IPS-NIHi7 (cell line): ENCODE results near the gene ARMH3.
"Not testable (repeated sequence)": the region's sequence is repeated elsewhere in the genome, so short reads cannot be mapped to it uniquely, and the experiment has no call there.

Source experiments
- DNase-seq: peaks from one replicate; pipeline ENCODE4 v3.0.0; 2012; ENCODE audit warnings: mixed read lengths; ENCODE audit errors: extremely low spot score

Gene ARMH3, protein sequence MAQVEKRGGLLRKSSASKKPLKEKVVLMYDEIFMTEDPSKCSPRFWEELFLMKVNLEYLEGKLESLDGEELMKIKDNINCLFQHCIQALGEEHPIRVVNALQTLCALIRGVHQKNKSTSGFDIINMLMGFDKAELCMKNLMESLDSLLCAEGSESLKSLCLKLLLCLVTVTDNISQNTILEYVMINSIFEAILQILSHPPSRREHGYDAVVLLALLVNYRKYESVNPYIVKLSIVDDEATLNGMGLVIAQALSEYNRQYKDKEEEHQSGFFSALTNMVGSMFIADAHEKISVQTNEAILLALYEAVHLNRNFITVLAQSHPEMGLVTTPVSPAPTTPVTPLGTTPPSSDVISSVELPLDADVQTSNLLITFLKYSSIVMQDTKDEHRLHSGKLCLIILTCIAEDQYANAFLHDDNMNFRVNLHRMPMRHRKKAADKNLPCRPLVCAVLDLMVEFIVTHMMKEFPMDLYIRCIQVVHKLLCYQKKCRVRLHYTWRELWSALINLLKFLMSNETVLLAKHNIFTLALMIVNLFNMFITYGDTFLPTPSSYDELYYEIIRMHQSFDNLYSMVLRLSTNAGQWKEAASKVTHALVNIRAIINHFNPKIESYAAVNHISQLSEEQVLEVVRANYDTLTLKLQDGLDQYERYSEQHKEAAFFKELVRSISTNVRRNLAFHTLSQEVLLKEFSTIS

DNA sequence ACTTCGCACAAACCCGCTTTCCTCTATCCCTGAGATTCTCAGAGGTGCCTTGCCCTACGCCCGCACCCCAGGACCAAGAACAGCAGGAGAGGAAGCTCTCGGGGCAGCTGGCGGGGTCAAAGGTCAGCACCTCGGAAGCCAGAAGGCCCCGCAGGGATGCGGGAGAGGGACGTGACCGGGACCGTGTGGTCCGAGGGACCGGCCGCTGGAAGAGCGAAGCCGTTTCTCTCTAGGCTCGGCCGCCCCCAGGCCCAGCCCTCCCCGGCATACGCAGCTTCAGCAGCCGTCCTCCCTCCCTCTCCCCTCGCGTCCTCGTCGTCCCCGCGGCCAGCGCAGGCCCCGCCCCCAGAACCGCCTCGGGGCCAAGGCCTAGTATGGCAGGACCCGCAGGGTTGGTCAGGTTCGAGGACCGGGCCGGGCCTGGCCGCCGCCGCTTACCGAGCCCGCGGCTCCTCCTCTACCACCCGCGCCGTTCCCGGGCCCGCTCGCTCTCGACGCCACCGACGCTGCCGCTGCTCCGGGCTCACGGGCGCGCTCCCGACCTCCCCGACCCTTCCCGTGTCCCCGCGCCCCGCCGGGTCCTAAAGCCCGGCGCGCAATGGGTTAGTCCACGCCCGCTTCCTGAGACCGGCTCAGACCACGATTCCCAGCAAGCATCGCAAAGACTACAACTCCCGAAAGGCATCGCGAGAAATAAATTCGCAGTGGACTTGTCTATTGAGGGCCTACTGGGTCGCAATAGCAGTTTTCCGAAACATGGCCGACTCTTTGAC is at the start of gene ARMH3:
Gene ARMH3 (minus strand): TSS at position 527 of the 773 bp plus-strand sequence. CDS start 16,059 bp downstream, outside the sequence.
- peak; percentile 98 for DNase-seq

DNA sequence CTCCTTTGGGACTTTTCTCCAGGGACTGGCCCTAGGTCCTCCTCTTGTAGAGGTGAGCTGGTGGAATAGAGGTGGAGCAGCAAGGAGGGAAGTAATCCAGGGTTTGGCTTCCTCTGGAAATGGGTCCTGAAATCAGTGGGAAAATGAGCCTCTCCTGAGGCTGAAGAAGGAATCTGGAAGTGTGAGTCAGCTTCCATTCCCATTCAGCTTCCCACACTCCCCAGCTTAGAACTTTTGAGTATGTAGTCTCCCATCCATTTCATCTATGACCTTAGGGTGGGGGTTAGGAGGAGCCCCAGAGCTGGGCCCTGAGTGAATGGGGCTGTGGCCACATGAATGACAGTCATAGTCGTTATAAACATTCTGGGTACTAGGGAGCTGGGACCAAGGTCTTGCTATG is 46.4 kb upstream of the ARMH3 start:
- DNase-seq = no peak

DNA sequence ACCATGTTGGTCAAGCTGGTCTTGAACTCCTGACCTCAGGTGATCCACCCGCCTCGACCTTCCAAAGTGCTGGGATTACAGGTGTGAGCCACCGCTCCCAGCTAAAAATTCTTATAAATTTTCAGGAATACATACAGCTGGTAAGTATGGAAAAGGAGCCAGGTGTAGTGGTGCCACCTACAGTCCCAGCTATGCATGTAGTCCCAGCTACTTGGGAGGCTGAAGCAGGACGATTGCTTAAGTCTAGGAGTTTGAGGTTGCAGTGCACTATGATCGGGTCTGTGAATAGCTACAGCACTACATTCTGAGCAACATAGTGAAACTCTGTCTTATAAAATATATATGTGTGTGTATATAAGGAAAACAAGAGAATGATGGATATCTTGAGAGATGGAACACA is 45.2 kb upstream of the ARMH3 start:
- DNase-seq = no peak

DNA sequence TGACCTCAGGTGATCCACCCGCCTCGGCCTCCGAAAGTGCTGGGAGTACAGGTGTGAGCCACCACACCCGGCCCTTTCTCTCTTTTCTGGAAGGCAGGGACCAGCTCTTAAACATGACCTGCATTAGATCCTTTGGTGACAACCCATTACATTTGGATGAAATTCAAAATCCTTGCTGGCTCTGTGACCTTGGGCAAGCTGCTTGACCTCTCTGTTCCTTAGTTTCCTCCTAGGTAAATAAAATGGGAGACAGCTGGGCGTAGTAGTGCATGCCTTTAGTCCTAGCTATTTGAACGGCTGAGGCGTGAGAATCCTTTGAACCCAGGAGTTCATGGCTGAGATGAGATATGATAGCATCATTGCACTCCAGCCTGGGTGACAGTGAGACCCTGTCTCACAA is 40.5 kb upstream of the ARMH3 start:
- no peak for DNase-seq

DNA sequence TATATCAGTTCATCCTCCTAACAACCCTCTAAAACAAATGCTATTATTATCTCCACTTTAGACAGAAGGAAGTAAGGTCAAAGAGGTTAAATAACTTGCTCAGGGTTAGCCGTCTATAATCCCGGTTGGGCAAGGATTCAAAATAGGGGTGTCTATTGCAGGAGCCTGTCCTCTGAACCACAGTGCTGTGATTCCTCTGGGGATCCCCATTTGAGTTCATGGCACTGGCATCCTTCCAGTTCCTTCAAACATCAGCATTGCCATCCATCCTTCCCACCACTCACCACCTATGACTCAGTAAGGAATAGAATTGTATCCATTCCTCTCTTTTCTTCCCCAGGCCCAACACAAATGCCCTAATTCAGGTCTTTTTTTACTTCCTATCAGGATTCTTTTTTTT is 34.8 kb upstream of the ARMH3 start:
- DNase-seq = no peak

DNA sequence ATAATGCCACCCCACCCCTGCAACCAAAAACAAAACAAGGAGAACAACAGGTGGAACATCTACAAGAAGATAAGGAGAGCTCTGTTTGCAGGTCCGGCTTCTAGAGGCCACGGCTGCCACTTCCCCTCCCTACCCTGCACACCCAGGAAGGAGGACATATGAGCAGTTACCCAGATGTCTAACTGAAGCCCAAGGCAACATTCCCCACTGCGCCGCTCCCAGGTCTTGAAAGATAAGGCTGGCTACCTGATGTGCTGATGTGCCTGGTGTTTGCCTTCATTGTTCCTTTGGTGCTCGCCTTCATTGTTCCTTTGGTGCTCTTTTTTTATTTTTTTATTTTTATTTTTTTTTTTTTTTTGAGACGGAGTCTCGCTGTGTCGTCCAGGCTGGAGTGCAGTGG is 30.2 kb upstream of the ARMH3 start:
- DNase-seq = no peak

DNA sequence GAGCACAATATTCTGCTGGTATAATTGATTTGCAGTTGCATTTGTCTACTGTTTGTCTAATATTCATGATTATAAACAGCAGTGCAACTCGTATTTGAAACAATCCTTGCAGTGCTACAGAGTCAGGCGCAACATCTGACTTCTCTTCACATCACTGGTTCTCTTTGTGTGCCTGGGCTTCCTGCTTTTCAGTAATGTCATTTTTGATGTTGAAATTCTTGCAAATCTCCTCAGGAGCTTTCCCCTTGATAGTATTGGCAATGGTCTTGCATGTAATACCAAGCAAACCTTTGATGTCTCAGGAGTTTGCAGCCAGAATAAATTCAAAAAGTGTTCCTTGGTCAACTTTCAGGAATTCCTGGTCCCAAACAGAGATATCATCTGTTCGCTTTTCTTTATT is 29.4 kb upstream of the ARMH3 start:
- DNase-seq = no peak

DNA sequence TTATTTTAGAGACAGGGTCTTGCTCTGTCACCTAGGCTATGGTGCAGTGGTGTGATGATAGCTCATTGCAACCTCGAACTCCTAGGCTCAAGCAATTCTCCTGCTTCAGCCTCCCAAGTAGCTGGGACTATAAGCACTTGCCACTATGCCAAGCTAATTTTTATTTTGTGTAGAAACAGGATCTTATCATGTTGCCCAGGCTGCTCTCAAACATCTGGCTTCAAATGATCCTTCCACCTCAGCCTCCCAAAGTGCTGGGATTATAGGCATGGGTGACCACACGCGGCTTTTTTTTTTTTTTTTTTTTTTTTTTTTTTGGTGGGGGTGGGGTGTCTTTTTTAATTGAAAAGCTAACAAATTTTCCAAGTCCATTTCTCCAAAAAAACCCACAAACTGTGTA is 27.6 kb upstream of the ARMH3 start:
- DNase-seq = no peak

DNA sequence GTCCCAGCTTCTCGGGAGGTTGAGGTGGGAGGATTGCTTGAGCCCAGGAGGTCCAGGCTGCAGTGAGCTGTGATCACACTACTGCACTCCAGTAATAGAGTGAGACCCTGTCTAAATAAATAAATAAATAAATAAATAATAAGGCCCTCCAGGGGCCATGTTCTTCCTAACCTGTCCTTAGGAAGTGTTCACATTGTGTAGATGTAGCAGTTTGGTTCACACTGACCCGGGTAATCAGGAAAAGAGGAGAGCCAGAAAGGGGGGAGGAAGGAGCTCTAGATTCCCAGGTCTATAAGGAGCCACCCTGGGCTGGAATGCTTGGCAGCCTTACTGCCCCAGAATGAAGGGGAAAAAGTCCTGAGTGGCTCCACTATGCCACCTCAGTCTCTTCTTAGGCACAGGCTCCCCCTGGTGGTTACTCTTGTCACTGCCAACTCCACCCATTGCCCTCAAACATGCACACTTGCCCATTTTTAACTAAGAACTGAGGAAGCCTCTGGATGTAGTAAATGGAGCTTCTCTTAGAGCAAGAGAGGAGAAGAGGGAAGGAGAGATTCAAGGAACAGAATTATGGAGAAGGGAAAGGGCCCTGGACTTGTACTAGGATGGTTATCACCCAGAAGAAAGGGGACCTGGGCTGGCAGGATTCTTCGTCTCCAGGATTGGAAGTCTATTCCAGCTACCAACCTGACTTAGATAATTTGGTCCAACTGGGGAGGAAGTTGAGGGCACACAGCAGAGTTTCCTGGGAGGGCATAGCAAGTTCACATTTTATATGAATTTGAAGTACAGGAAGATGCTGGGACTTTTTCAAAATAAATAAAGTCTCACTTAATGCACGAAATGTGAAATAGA is 16.9 kb upstream of the ARMH3 start:
- peak; percentile 86 for DNase-seq

DNA sequence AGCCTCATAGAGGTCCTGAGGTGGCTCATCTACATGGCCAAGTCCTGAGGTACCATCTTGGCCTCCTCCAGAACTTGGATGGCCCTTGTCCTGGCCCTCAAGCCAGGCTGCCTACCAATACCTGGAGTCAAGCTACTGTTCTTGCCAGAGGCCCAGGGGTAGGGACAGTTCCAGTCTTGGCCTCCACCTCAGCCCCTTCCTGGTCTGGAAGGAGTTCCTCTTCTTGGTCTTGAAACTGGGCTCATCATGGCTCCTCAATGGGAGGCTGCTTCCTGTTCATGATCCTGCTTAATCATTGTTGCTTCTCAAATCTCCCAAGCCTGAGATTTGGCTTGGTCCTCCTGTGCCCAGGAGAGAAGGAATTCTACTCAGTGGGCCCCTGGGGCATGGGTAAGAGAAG is 13.1 kb upstream of the ARMH3 start:
- no peak for DNase-seq

DNA sequence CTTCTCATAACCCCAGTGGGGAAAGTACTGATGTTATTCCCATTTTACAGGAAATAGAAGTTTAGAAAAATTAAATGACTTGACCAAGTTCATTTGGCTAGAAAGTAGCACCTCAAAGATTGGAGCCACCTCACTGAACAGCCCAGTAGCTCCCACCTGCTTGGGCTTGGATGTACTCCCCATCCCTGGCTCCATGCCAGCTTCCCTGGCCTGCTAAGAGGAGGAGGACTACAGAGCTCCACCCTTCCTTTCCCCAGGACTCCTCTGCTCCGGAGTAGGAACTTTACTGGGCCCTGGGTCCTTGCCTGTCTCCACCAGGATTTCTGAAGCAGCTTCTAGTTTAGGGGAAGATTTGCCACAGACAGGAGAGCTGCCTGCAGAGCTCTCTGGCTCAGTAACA is 12.2 kb upstream of the ARMH3 start:
- DNase-seq = no peak

DNA sequence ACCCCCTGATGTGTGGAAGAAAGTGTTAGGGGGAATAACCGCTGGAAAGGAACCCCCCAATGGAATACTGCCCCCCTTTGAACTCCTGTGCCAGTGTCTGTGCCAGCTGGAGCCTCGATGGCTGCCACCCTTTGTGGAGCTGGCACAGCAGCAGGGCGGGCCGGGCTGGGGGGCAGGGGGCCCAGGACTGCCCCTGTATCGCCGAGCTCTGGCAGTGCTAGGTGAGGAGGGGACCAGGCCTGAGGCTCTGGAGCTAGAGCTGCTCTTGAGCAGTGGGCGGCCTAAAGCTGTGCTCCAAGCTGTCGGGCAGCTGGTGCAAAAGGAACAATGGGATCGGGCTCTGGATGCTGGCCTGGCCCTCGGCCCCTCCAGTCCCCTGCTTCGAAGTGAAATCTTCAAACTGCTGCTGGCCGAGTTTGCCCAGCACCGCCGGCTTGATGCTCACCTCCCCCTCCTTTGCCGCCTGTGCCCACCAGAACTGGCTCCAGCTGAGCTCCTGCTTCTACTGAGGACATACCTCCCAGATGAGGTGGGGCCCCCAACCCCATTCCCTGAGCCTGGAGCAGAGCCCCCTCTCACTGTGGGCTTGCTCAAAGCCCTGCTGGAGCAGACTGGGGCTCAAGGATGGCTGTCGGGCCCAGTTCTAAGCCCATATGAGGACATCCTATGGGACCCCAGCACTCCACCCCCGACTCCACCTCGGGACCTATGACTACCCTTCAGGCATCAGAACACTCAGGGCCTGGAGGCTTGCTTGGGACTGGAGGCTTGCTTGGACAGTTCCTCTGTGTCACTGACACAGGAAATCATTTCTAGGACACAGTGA is 11.3 kb upstream of the ARMH3 start:
- DNase-seq = no peak

DNA sequence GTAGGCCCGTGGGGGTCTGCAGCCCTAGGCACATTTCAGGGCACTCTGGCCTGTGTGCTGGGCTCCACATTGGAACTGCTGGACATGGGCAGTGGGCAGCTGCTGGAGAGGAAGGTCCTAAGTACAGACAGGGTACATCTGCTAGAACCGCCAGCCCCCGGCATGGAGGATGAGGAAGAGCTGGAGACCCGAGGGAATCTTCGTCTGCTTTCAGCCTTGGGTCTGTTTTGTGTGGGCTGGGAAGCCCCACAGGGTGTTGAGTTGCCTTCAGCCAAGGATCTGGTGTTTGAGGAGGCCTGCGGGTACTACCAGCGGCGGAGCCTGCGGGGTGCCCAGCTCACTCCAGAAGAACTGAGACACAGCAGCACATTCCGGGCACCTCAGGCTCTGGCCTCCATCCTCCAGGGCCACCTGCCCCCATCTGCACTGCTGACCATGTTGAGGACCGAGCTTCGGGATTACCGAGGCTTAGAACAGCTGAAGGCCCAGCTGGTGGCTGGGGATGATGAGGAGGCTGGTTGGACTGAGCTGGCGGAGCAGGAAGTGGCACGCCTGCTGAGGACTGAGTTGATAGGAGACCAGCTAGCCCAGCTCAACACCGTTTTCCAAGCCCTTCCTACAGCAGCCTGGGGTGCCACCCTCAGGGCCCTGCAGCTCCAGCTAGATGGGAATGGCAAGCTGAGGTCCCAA is 10.6 kb upstream of the ARMH3 start:
- DNase-seq = no peak

DNA sequence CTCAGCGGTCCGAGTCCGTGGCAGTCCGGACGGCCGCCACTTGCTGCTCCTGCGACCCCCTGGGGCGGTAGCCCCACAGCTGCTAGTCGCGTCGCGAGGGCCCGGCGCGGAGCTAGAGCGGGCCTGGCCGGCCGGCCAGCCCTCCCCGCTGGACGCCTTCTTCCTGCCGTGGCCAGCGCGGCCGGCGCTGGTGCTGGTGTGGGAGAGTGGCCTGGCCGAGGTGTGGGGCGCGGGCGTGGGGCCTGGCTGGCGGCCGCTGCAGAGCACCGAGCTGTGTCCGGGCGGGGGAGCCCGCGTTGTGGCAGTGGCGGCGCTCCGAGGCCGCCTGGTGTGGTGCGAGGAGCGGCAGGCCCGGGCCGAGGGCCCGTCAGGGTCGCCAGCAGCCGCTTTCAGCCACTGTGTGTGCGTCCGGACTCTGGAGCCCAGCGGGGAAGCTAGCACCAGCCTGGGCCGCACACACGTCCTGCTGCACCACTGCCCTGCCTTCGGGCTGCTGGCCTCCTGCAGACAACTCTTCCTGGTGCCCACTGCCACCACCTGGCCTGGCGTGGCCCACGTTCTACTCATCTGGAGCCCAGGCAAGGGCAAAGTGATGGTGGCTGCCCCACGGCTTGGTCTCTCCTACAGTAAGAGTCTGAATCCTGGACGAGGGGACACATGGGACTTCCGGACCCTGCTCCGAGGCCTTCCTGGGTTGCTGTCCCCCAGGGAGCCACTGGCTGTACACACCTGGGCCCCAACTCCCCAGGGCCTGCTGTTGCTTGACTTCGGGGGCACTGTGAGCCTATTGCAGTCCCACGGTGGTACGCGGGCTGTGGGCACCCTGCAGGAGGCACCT is 9.8 kb upstream of the ARMH3 start:
- DNase-seq = peak; percentile 63

DNA sequence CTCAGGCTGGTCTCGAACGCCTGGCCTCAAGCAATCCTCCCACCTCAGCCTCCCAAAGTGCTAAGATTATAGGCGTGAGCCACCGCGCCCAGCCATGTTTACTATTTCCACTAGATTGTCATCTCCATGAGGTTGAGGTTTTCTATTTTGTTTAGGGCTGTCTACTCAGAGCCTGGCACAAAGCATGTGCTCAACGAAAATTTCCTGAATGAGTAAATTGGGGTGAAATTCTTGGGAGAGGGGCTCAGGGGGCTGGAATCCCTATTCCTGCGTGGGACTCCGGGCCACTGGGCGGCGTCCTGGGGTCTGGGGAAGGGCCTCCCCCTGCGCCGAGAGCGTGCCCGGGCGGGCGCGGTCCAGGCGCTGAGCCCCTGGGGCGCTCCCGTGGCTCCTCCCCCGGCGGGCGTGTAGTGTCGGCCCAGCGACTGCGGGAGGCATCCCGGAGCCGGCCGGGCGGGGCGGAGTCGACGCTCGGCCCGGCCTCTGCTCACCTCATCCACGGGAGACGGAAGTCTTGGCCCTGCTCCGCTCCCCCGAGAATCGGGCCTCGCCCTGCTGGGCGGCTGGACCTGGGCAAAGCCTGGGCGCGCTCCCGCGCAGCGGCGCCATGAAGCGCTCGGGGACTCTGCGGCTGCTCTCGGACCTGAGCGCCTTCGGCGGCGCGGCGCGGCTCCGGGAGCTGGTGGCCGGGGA is 9.0 kb upstream of the ARMH3 start, which contains the start of gene HPS6:
Gene HPS6 (plus strand): TSS at position 482 of the 693 bp plus-strand sequence. CDS start 126 bp downstream, at position 608.
- DNase-seq = peak; percentile 91

DNA sequence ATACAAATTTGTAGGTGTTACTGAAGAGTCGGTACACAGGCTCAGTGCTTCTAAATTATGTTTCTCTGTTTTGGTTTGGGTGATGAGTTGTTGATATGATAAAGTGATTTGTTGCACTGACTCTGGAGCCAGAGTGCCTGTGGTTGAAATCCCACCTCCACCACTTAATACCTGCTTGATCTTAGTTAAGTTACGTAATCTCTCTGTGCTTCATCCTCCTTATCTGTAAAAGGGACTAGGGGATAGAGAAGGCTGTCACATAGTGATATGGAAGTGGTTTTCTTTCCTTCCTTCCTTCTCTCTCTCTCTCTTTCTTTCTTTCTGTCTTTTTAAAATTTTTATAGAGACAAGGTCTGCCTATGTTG is 8.5 kb upstream of the ARMH3 start:
- DNase-seq = no peak

DNA sequence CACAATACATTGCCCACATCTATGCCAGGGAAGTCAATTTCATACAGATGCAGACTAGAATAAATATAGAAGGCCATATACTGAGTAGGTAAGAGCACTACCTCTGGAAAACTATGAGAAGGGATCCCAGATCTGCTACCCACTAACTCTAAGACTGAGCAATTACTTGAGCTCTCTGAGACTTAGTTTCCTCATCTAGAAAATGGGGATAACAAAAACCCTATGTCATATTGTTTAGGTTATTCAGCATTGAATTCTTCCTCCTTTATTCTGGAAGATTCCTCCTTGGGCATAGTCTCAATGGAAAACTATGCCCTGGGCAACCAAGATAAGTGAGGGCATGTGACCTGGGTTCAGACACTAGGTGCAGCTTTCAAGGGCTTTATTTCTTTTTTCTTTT is 4.0 kb upstream of the ARMH3 start:
- no peak for DNase-seq

DNA sequence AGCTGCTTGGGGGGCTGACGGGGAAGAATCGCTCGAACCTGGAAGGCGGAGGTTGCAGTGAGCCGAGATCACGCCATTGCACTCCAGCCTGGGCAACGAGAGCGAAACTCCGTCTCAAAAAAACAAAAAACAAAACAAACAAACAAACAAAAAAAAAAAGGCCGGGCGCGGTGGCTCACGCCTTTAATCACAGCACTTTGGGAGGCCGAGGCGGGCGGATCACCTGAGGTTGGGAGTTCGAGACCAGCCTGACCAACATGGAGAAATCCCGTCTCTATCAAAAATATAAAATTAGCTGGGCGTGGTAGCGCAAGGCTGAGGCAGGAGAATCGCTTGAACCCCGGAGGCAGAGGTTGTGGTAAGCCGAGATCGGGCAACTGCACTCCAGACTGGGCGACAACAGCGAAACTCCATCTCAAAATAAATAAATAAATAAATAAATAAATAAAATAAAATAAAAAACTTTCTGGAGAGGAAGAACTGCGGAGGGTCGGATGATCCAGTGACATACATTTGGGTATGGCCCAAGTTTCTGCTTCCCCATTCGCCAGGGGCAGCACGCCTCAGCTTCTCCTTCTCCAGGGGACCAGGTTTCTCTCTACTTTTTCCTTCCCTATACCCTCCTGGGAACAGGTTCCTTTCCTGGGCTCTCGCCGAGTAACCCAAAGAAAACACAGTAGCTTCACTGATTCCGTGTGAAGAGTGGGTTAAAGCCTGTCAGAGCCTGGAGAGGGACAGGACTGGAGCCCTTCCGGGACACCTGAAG is 909 bp downstream of the ARMH3 start:
- DNase-seq = not testable (repeated sequence)
